Measurements from ENCODE around the gene CBX5. TPM values are rescaled to one million over a fixed set of nuclear protein-coding genes. Genes with fewer than 3 reads are reported as not detected.
"Not testable (repeated sequence)": the region's sequence is repeated elsewhere in the genome, so short reads cannot be mapped to it uniquely, and the experiment has no call there.

CBX5 gene
- total RNA-seq, 1 donor from 2014 or later = 35.2 TPM

GRCh38 chr12:54227927-54228326 lies 52.0 kb downstream of the CBX5 start:
- DNase-seq (ENCODE audit: low spot score) = not testable (repeated sequence)

GRCh38 chr12:54227376-54227775 lies 52.5 kb downstream of the CBX5 start:
- no peak for DNase-seq (ENCODE audit: low spot score)

GRCh38 chr12:54225666-54226065 lies 54.3 kb downstream of the CBX5 start:
- no peak for DNase-seq (ENCODE audit: low spot score)

- DNase-seq (ENCODE audit: low spot score) = no peak
These were observed 57.3 kb downstream of the CBX5 start for GRCh38 chr12:54222609-54223008.

- no peak for DNase-seq (ENCODE audit: low spot score)
These were observed 58.4 kb downstream of the CBX5 start for GRCh38 chr12:54221402-54221984.

- no peak for DNase-seq (ENCODE audit: low spot score)
These were observed 59.4 kb downstream of the CBX5 start for GRCh38 chr12:54220567-54220966.

GRCh38 chr12:54220092-54220557 lies 59.8 kb downstream of the CBX5 start:
- no peak for DNase-seq (ENCODE audit: low spot score)

- DNase-seq (ENCODE audit: low spot score) = no peak
These were observed 62.1 kb downstream of the CBX5 start for GRCh38 chr12:54217774-54218241.

GRCh38 chr12:54216797-54217661 lies 62.9 kb downstream of the CBX5 start:
- no peak for DNase-seq (ENCODE audit: low spot score)

- no peak for DNase-seq (ENCODE audit: low spot score)
These were observed 63.7 kb downstream of the CBX5 start for GRCh38 chr12:54215989-54216796.

- DNase-seq (ENCODE audit: low spot score) = peak; percentile 94
These were observed 65.1 kb downstream of the CBX5 start for GRCh38 chr12:54214553-54215406.

GRCh38 chr12:54213079-54213478 lies 66.8 kb downstream of the CBX5 start:
- no peak for DNase-seq (ENCODE audit: low spot score)

- DNase-seq (ENCODE audit: low spot score) = no peak
These were observed 68.0 kb downstream of the CBX5 start for GRCh38 chr12:54211920-54212319.

- DNase-seq (ENCODE audit: low spot score) = no peak
These were observed 69.5 kb downstream of the CBX5 start for GRCh38 chr12:54210400-54210790.

GRCh38 chr12:54208591-54208990 lies 71.3 kb downstream of the CBX5 start:
- DNase-seq (ENCODE audit: low spot score) = no peak

- no peak for DNase-seq (ENCODE audit: low spot score)
These were observed 72.2 kb downstream of the CBX5 start for GRCh38 chr12:54207539-54208294.

GRCh38 chr12:54206791-54207190 lies 73.1 kb downstream of the CBX5 start:
- DNase-seq (ENCODE audit: low spot score) = no peak

- DNase-seq (ENCODE audit: low spot score) = no peak
These were observed 75.6 kb downstream of the CBX5 start for GRCh38 chr12:54204316-54204715.

GRCh38 chr12:54201001-54201794 lies 78.7 kb downstream of the CBX5 start:
- DNase-seq (ENCODE audit: low spot score) = no peak
